Measurements from ENCODE around the gene PRPF40A. TPM values are rescaled to one million over a fixed set of nuclear protein-coding genes. Genes with fewer than 3 reads are reported as not detected.

Gene PRPF40A
- total RNA-seq, 1 donor from 2014 or later = 84.8 TPM

GRCh38 chr2:152623775-152624174, 93.5 kb downstream of the PRPF40A start:
- no peak overlapping the region for H3K4me3 ChIP-seq
- H3K4me1 ChIP-seq = no peaks in the 10 kb centered on the region
- ATAC-seq (no peak), DNase-seq (no peak)
- no peaks in the 10 kb centered on the region for H3K9me3 ChIP-seq
- no peak for TF ChIP-seq CTCF (IDR thresholded peaks at IDR 0.05)
- no peaks in the 10 kb centered on the region for H3K27me3 ChIP-seq (ENCODE audit: low read depth)
- H3K36me3 ChIP-seq = peaks cover 34% of the 10 kb centered on the region
- intact Hi-C loops (cut with DNase I) = loop anchor here (10.0 kb wide), 1 partner anchor 439 kb away; no protein-coding TSS in a partner anchor
- no peak overlapping the region for H3K27ac ChIP-seq

GRCh38 chr2:152623076-152623740, 94.1 kb downstream of the PRPF40A start:
- H3K27me3 ChIP-seq (ENCODE audit: low read depth) = no peaks in the 10 kb centered on the region
- no peak for TF ChIP-seq CTCF (IDR thresholded peaks at IDR 0.05)
- no peak overlapping the region for H3K27ac ChIP-seq
- no peak for DNase-seq
- no peaks in the 10 kb centered on the region for H3K4me1 ChIP-seq
- peaks cover 33% of the 10 kb centered on the region for H3K36me3 ChIP-seq
- intact Hi-C loops (cut with DNase I) = loop anchor here (10.0 kb wide), 1 partner anchor 438 kb away; no protein-coding TSS in a partner anchor
- no peak for ATAC-seq
- H3K9me3 ChIP-seq = no peaks in the 10 kb centered on the region
- no peak overlapping the region for H3K4me3 ChIP-seq

DNA sequence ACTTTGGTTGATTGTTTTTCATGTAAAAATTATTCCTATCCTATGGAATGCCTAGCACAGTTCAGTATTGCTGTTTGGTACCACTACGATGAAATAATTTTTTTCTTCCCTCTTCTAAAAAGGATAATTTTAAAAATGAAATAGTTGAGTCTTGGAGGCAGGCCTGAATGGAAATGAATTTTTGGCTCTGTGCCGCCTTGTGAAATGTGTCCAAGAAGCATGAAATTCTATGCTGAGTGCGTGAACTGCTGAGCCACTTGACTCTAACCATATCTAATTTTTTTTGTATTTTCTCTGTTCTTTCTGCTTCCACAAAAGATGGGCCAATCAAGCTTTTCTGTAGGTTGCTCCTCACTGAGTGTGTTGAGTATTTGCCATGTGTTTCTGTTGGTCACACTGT, 95.0 kb downstream of the PRPF40A start:
- DNase-seq = no peak
- no peak overlapping the region for H3K27ac ChIP-seq
- H3K27me3 ChIP-seq (ENCODE audit: low read depth) = no peaks in the 10 kb centered on the region
- H3K4me1 ChIP-seq = no peaks in the 10 kb centered on the region
- no peak overlapping the region for H3K4me3 ChIP-seq
- TF ChIP-seq CTCF (IDR thresholded peaks at IDR 0.05) = no peak
- H3K9me3 ChIP-seq = no peaks in the 10 kb centered on the region
- ATAC-seq = no peak
- H3K36me3 ChIP-seq = peaks cover 38% of the 10 kb centered on the region
- intact Hi-C loops (cut with DNase I) = loop anchor here (10.0 kb wide), 1 partner anchor 437 kb away; no protein-coding TSS in a partner anchor

- ATAC-seq = no peak
- no peaks in the 10 kb centered on the region for H3K4me1 ChIP-seq
- no peak overlapping the region for H3K27ac ChIP-seq
- intact Hi-C loops (cut with DNase I) = loop anchor here (10.0 kb wide), 1 partner anchor 436 kb away; no protein-coding TSS in a partner anchor
- TF ChIP-seq CTCF (IDR thresholded peaks at IDR 0.05) = no peak
- no peak for DNase-seq
- no peaks in the 10 kb centered on the region for H3K27me3 ChIP-seq (ENCODE audit: low read depth)
- H3K36me3 ChIP-seq = peaks cover 49% of the 10 kb centered on the region
- H3K4me3 ChIP-seq = no peak overlapping the region
- H3K9me3 ChIP-seq = no peaks in the 10 kb centered on the region
These were observed 96.3 kb downstream of the PRPF40A start for GRCh38 chr2:152620985-152621384.

DNA sequence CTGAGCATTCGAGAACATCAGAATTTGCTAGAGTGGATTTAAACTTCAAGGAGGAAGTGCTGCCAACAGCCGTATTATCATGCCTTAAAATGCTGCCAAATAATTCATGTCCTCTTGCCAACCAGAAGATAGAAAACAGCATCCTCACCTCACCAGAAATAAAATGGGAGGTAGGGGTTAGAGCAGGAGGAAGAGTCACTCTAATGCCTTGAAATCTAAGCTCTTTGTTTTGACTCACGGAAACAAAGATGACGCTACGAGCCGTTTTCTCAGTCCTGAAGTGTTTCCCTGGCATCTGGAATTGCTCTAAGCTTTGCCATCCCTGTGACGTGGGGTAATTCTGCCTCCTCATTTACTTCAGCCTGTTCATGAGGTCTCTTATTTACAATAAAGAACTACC, 97.1 kb downstream of the PRPF40A start:
- ATAC-seq (no peak), DNase-seq (no peak)
- intact Hi-C loops (cut with DNase I) = loop anchor here (10.0 kb wide), 1 partner anchor 435 kb away; no protein-coding TSS in a partner anchor
- Histone ChIP-seq H3K4me3 (no peak overlapping the region), H3K9me3 (no peaks in the 10 kb centered on the region), H3K27ac (no peak overlapping the region), H3K36me3 (peaks cover 56% of the 10 kb centered on the region), H3K27me3 (ENCODE audit: low read depth) (no peaks in the 10 kb centered on the region), H3K4me1 (no peaks in the 10 kb centered on the region)
- TF ChIP-seq CTCF (IDR thresholded peaks at IDR 0.05) = no peak

Measured in lower lobe of right lung (tissue), 2 donors.